BJ (cell line): ENCODE results near the gene PEX14. TPM values are rescaled to one million over a fixed set of nuclear protein-coding genes. Genes with fewer than 3 reads are reported as not detected.

Experiments
- CTCF ChIA-PET: fragments of 350-600 bp; formaldehyde crosslinking; extraction: SDS; loops from one replicate; lab custom pipeline; 2021; ENCODE audit warnings: antibody characterized with exemption, inconsistent platforms; lab: Yijun Ruan, JAX
- POLR2A ChIA-PET: fragments of 300-600 bp; sonication (Branson Sonifier 250); formaldehyde crosslinking; extraction: SDS; loops from one replicate; lab custom pipeline; 2021; ENCODE audit warnings: antibody characterized with exemption; lab: Charles Lee
- DNase-seq: peaks from one replicate; pipeline ENCODE4 v3.0.0-alpha.2; 2011; ENCODE audit warnings: low read depth
- H3K27me3 ChIP-seq: 2 replicates; pipeline ENCODE4 v1.6.0; 2011; ENCODE audit warnings: low read length; ENCODE audit not compliant: control insufficient read depth, insufficient read depth
- H3K36me3 ChIP-seq: 2 replicates; pipeline ENCODE4 v1.5.1; 2011; ENCODE audit warnings: low read length; ENCODE audit not compliant: control insufficient read depth, insufficient read depth
- H3K4me3 ChIP-seq: 2 replicates; pipeline ENCODE4 v1.5.1; 2011; ENCODE audit warnings: low read depth, mild to moderate bottlenecking, control low read depth, low read length
- polyA plus RNA-seq: library from polyadenylated mRNA; depleted of rRNA; stranded (reverse); fragments of >200 nt; gene quantifications from 2 replicates; pipeline ENCODE4 v1.2.3, GENCODE V29; 2011
- TF ChIP-seq, protein P1 (sequence below): IDR thresholded peaks from 2 replicates; pipeline ENCODE4 v1.5.1; 2011; ENCODE audit warnings: low read depth, mild to moderate bottlenecking, control low read depth, inconsistent platforms, low read length, moderate library complexity; ENCODE audit not compliant: insufficient read depth

PEX14 gene
- polyA plus RNA-seq, 1 experiment = 10.1 TPM

DNA sequence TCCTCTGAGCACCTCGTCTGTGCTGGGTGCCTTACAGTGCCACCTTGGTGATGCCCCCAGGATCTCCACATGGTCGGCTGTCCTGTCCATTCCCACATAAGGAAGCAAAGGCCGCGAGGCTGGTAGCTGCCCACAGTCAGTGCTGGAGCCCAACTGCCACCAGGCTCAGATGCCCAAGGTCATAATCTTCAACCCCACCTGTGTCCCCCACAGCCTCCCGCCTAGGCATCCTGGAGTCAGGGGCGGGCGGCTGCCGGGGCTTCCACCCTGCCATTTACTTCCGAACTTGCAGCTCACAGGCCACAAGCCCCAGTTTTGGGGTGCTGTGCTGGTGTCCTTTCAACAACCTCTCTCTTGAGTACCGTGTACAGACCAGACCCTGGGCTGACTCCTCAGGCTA lies 195.4 kb downstream of the PEX14 start:
- DNase-seq = no peak
- ChIA-PET CTCF (interaction anchor here (1.0 kb wide), 1 partner anchor 14 kb away, joined by 3 read pairs; no protein-coding TSS in a partner anchor), POLR2A (no interaction called here)
- Histone ChIP-seq H3K4me3 (no peak overlapping the region), H3K36me3 (no peaks in the 10 kb centered on the region), H3K27me3 (no peaks in the 10 kb centered on the region)
- TF ChIP-seq, protein P1, sequence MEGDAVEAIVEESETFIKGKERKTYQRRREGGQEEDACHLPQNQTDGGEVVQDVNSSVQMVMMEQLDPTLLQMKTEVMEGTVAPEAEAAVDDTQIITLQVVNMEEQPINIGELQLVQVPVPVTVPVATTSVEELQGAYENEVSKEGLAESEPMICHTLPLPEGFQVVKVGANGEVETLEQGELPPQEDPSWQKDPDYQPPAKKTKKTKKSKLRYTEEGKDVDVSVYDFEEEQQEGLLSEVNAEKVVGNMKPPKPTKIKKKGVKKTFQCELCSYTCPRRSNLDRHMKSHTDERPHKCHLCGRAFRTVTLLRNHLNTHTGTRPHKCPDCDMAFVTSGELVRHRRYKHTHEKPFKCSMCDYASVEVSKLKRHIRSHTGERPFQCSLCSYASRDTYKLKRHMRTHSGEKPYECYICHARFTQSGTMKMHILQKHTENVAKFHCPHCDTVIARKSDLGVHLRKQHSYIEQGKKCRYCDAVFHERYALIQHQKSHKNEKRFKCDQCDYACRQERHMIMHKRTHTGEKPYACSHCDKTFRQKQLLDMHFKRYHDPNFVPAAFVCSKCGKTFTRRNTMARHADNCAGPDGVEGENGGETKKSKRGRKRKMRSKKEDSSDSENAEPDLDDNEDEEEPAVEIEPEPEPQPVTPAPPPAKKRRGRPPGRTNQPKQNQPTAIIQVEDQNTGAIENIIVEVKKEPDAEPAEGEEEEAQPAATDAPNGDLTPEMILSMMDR = no peak

DNA sequence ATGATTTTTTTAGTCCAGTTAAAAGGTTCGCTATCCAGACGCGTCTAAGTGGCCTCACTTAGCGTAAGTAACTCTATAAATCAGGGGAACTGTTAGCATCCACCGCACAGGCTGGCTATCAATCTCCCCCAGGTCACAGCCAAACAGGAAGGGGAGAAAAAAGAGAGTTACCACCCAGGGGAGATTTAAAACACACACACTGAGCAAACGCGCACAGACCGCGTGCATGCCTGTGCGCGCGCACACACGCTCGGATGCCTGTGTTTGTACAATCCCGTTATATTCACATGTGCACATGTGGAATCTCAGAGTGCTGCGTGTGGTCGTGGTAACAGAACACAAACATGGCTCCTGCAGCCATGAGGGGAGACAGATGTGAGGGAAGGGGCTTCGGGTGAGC lies 196.3 kb downstream of the PEX14 start:
- POLR2A ChIA-PET = no interaction called here
- CTCF ChIA-PET = interaction anchor here (0.8 to 1.0 kb wide), 2 partner anchors 9 to 13 kb away, joined by 3 read pairs; no protein-coding TSS in a partner anchor
- no peaks in the 10 kb centered on the region for H3K36me3 ChIP-seq
- no peak overlapping the region for H3K4me3 ChIP-seq
- no peaks in the 10 kb centered on the region for H3K27me3 ChIP-seq
- TF ChIP-seq, protein P1 = no peak
- DNase-seq = no peak

DNA sequence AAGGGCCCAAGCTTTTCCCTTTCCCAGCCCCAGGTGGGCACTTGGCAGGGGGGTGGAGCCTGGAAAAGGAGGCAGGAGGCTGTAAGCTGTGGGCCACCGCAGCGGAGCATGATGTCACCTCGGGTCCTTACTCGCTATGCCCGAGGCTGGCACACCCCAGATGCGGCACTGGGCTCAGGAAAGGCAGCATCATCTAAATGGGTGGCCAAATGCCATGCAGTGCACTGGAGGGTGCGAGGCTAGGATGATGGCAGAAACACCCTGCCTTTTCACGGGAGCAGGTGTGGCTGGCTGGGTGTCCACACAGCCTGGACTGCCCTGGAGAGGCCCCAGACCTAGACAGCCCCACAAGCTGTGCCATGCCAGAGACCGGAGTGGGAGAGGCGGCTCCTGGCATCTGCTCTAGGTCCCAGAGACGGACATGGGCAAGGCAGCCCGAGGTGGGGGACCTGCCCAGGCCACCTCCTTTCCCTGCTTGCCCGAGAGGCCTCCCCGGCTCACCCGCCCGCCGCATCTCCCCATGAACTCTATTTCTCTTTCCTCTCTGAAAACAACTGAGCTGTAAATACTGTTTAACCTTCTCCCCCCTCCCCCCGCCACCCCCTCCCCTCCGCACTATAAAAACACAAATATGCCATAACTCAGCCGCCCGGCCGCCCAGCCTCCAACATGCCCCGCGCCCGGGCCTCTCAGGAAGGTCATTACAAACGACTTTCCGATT lies 197.0 kb downstream of the PEX14 start:
- H3K27me3 ChIP-seq = no peaks in the 10 kb centered on the region
- H3K36me3 ChIP-seq = no peaks in the 10 kb centered on the region
- CTCF ChIA-PET = no interaction called here
- H3K4me3 ChIP-seq = no peak overlapping the region
- POLR2A ChIA-PET = no interaction called here
- TF ChIP-seq, protein P1 = no peak
- no peak for DNase-seq

DNA sequence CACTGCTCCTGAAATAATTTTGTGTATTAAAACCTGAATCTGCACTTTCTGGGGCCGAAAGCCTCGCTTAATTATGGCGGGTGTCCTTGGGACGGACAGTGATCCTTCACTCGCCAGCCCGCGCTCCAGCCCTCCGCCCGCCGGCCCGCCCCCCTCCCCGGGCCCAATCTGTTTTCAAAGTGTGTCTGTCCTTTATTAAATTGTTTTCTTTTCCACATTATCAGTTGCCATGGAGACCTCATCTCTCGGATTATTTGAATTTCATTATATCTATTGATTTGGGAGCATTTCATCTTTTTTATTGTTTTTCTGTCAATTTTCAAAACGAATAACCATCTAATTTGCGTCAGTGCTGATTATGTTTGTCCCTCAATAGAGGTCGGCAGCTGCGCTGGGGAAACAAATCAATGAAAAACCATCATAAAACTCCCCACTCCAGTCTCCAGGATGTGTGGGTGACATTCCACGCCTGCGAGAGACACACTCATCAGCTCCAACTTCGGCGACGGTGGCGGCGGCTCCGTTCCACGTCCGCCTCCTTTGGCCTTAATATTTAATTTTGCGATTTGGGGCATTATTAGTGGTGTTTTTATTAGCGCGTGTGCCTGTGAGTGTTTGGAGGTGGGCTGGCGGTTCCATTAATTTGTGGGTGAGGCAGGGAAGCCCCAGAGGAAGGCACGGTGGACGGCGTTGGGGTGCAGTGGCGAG lies 197.7 kb downstream of the PEX14 start:
- POLR2A ChIA-PET = no interaction called here
- H3K4me3 ChIP-seq = no peak overlapping the region
- no peaks in the 10 kb centered on the region for H3K36me3 ChIP-seq
- CTCF ChIA-PET = no interaction called here
- no peak for DNase-seq
- TF ChIP-seq, protein P1 = no peak
- no peaks in the 10 kb centered on the region for H3K27me3 ChIP-seq

DNA sequence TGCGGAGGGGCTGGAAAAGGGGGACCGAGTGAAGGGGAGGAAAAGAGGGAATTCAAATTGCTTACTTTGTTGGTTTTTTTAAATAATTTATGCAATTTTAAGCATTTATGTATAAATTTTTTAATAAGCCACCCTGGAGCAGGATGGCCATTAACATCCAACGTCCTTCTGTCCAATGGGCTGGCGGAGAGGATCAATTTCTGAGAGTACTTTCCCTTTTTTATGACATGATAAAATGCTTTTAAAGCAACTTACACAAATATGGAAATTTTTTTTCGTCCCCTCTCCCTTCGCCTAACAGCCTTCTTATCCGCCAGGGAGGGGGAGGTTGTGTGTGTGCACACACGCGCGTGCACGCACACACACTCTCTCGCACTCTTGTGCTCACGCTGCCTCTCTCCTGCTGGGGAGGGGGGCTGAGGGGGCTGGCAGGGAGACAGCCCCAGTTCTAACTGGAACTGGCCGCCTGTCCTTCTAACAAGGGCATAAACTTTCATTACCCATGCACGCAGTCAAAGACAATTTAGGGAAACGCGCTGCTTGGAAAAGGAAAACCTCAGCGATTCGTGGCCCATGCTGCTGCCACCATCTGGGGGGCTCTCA lies 198.5 kb downstream of the PEX14 start:
- Histone ChIP-seq H3K36me3 (no peaks in the 10 kb centered on the region), H3K27me3 (no peaks in the 10 kb centered on the region), H3K4me3 (no peak overlapping the region)
- CTCF ChIA-PET = no interaction called here
- POLR2A ChIA-PET = no interaction called here
- DNase-seq = no peak
- TF ChIP-seq, protein P1 = no peak
